SK-N-MC (cell line): ENCODE results near the gene PCSK5.

Experiments
- EZH2 ChIP-seq: fragments of 200-600 bp; sonication (generic); IDR thresholded peaks from one replicate; pipeline ENCODE4 v1.6.1; 2017; ENCODE audit warnings: antibody characterized with exemption
- FOXP2 ChIP-seq: optimal IDR thresholded peaks from 2 replicates; pipeline ENCODE3; 2011; ENCODE audit warnings: mild to moderate bottlenecking, moderate library complexity; ENCODE audit not compliant: insufficient read depth; ENCODE audit errors: extremely low read length, control extremely low read depth
- POLR2AphosphoS5 ChIP-seq: IDR thresholded peaks from 2 replicates; pipeline ENCODE4 v1.6.1; 2012; ENCODE audit warnings: mild to moderate bottlenecking, low read depth, low read length, borderline replicate concordance

DNA sequence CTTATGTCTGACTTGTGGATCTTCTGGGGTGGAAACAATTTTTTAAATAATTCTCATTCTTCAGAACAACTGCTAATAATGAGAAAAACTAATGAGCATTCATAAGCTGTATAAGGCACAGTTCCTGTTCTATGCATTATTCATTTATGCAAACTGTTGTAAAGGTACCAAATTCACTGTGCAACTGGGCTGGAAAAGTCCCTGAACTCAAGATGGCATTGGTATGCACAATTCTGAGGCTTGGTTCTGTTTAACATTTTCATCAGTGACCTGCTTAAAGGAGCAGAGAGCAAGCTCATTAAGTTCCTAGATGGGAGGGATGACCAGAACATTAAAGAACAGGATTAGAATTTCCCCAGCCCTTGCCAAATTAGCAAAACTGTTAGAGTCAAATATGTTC, 399.2 kb downstream of the PCSK5 start:
- TF ChIP-seq POLR2AphosphoS5: no peak
- no peak for TF ChIP-seq EZH2
- TF ChIP-seq FOXP2: no peak
